ENCODE results near the gene SNX33. TPM values are rescaled to one million over a fixed set of nuclear protein-coding genes. Genes with fewer than 3 reads are reported as not detected.
A peak's percentile ranks its signal among the peaks of the same experiment; 100 is the strongest.

SNX33 gene
- total and polyA plus RNA-seq, 2 of the 13 experiments (the other 11 are each of a cell fraction or from before 2014, with no cell fraction given), result 11.0 to 11.6 TPM

DNA sequence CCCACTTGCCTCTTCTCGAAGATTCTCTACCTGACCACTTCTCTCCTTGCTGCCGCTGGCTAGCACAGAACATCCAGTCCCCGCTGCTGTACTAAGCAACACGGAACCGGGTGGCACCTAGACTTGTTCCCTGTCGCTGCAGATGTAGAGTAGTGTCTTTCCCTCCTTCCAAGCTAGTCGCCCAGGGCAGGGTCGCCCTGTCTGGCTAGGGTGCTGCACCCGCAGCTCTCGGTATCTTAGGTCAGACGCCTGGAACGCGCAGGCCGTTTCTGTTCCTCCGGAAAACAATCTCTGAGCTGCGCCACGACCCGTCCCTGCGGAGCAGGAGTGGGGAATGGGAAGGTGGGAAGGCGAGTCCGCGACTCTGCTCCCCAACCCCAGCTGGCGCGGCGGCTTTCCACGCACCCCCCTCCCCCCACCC is 758 bp upstream of the SNX33 start (continued):
- TF ChIP-seq, protein P1, sequence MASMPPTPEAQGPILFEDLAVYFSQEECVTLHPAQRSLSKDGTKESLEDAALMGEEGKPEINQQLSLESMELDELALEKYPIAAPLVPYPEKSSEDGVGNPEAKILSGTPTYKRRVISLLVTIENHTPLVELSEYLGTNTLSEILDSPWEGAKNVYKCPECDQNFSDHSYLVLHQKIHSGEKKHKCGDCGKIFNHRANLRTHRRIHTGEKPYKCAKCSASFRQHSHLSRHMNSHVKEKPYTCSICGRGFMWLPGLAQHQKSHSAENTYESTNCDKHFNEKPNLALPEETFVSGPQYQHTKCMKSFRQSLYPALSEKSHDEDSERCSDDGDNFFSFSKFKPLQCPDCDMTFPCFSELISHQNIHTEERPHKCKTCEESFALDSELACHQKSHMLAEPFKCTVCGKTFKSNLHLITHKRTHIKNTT (CRISPR knock-in tag; IDR thresholded peaks at IDR 0.05), result no peak
- TF ChIP-seq SMAD3 (CRISPR knock-in tag; IDR thresholded peaks at IDR 0.05) (no peak), PHF21A (CRISPR knock-in tag; IDR thresholded peaks at IDR 0.05) (no peak), ZNF354B (CRISPR knock-in tag; IDR thresholded peaks at IDR 0.05) (no peak), EED (CRISPR knock-in tag; IDR thresholded peaks at IDR 0.05) (0 out of 2 replicates have a peak, but pooled peaks have one; percentile 48), ZFP82 (CRISPR knock-in tag; IDR thresholded peaks at IDR 0.05; ENCODE audit: borderline replicate concordance) (no peak), PBX2 (CRISPR knock-in tag; IDR thresholded peaks at IDR 0.05) (no peak), ZFP36 (IDR thresholded peaks at IDR 0.05; ENCODE audit: borderline replicate concordance, low read depth, low read length, partially characterized antibody) (no peak), ZNF577 (CRISPR knock-in tag; IDR thresholded peaks at IDR 0.05; ENCODE audit: borderline replicate concordance, low read depth) (no peak), FOXC1 (CRISPR knock-in tag; IDR thresholded peaks at IDR 0.05; ENCODE audit: borderline replicate concordance) (no peak), TMF1 (CRISPR knock-in tag; IDR thresholded peaks at IDR 0.05; ENCODE audit: low read depth) (no peak), ZNF629 (CRISPR knock-in tag; conservative IDR thresholded peaks at IDR 0.05) (no peak), SP4 (CRISPR knock-in tag; IDR thresholded peaks at IDR 0.05) (no peak), DNMT3B (CRISPR knock-in tag; conservative IDR thresholded peaks at IDR 0.05) (no peak), CHD2 (IDR thresholded peaks at IDR 0.05; ENCODE audit: low read depth, low read length) (no peak), ZNF143 (CRISPR knock-in tag; IDR thresholded peaks at IDR 0.05) (no peak), TOPORS (CRISPR knock-in tag; IDR thresholded peaks at IDR 0.05) (no peak), SMYD3 (CRISPR knock-in tag; IDR thresholded peaks at IDR 0.05) (no peak), EEA1 (CRISPR knock-in tag; IDR thresholded peaks at IDR 0.05; ENCODE audit: borderline replicate concordance) (no peak), THYN1 (CRISPR knock-in tag; IDR thresholded peaks at IDR 0.05; ENCODE audit: borderline replicate concordance, low read depth) (no peak), SAFB2 (CRISPR knock-in tag; IDR thresholded peaks at IDR 0.05; ENCODE audit: borderline replicate concordance, low read depth) (no peak), HES4 (CRISPR knock-in tag; IDR thresholded peaks at IDR 0.05; ENCODE audit: borderline replicate concordance) (no peak), MXI1 (IDR thresholded peaks at IDR 0.05; ENCODE audit: borderline replicate concordance, low read depth, low read length) (no peak), YEATS2 (CRISPR knock-in tag; IDR thresholded peaks at IDR 0.05; ENCODE audit: borderline replicate concordance) (no peak), PHF5A (CRISPR knock-in tag; IDR thresholded peaks at IDR 0.05; ENCODE audit: low read depth, unreplicated experiment) (peak; percentile 17), SMARCC2 (IDR thresholded peaks at IDR 0.05) (no peak), SMAD9 (CRISPR knock-in tag; IDR thresholded peaks at IDR 0.05) (0 out of 2 replicates have a peak, but pooled peaks have one; percentile 27), CC2D1A (CRISPR knock-in tag; IDR thresholded peaks at IDR 0.05) (no peak), ZNF598 (CRISPR knock-in tag; IDR thresholded peaks at IDR 0.05; ENCODE audit: borderline replicate concordance) (0 out of 2 replicates have a peak, but pooled peaks have one; percentile 32), ZNF501 (CRISPR knock-in tag; IDR thresholded peaks at IDR 0.05) (no peak), ZNF124 (CRISPR knock-in tag; IDR thresholded peaks at IDR 0.05) (0 out of 2 replicates have a peak, but pooled peaks have one; percentile 6), SUZ12 (IDR thresholded peaks at IDR 0.05; ENCODE audit: low read depth, low read length) (no peak)
- TF ChIP-seq, protein P2, sequence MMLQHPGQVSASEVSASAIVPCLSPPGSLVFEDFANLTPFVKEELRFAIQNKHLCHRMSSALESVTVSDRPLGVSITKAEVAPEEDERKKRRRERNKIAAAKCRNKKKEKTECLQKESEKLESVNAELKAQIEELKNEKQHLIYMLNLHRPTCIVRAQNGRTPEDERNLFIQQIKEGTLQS (CRISPR knock-in tag; IDR thresholded peaks at IDR 0.05), result no peak
